ENCODE measurements around the gene PRPH.

- TF ChIP-seq ZNF274 (IDR thresholded peaks at IDR 0.05; ENCODE audit: low read depth, low read length) = no peak
- no peak for TF ChIP-seq YY1 (IDR thresholded peaks at IDR 0.05; ENCODE audit: insufficient read depth, insufficient read length)
These were observed 6.8 kb downstream of the PRPH start for GRCh38 chr12:49301760-49302159.

Measured in NT2/D1 (cell line).